Esophagus squamous epithelium (tissue), 5 donors: ENCODE data around the gene GALNT13. TPM values are rescaled to one million over a fixed set of nuclear protein-coding genes. Genes with fewer than 3 reads are reported as not detected.

Experiments used
- DNase-seq: peaks from one replicate; lab custom pipeline; 2025; lab: John Stamatoyannopoulos, UW
- H3K27ac ChIP-seq, 4 donors: fragments of 200-600 bp; sonication (generic); one replicate each; pipeline ENCODE4 v1.5.1; 2016 to 2019; ENCODE audit warnings: mild to moderate bottlenecking in 1 of 4
- H3K27me3 ChIP-seq, 4 donors: fragments of 200-600 bp; sonication (generic); 1 replicate in 3 of 4; 2 replicates in 1 of 4; pipeline versions ENCODE4 v1.5.1 to v1.6.0; 2017 to 2021; ENCODE audit warnings: antibody characterized with exemption in 1 of 4
- H3K36me3 ChIP-seq, 3 donors: fragments of 200-600 bp; sonication (generic); one replicate each; pipeline ENCODE4 v1.5.1; 2016 to 2019
- H3K4me1 ChIP-seq, 3 donors: fragments of 200-600 bp; sonication (generic); one replicate each; pipeline ENCODE4 v1.5.1; 2017 to 2019
- H3K4me3 ChIP-seq, 4 donors: fragments of 200-600 bp; sonication (generic); 1 replicate in 3 of 4; 2 replicates in 1 of 4; pipeline ENCODE4 v1.5.1; 2016 to 2019; ENCODE audit warnings: mild to moderate bottlenecking in 2 of 4, moderate library complexity in 1 of 4
- H3K9me3 ChIP-seq, 3 donors: fragments of 200-600 bp; sonication (generic); one replicate each; pipeline ENCODE4 v1.5.1; 2016 to 2019
- POLR2A ChIP-seq, 4 donors: fragments of 450-650 bp; IDR thresholded peaks; one replicate each; pipeline ENCODE4 v1.6.1; 2017; ENCODE audit warnings: antibody characterized with exemption in 4 of 4, mild to moderate bottlenecking in 4 of 4, moderate library complexity in 3 of 4
- WGBS, 2 donors: methylation state at CpG; one replicate each; pipeline ENCODE4 v1.1.5; 2018; 5-methylcytosine and 5-hydroxymethylcytosine counted together
- intact Hi-C: fragments of 100-400 bp; cut with DNase I; formaldehyde crosslinking; loops from one replicate; pipeline ENCODE4 v1.15.0; 2022
- total RNA-seq, 4 donors: library from RNA; depleted of rRNA; stranded (reverse); fragments of >200 nt; gene quantifications; one replicate each; pipeline ENCODE4 v1.1.0, GENCODE V29; 2016
- TF ChIP-seq, protein P1 (sequence below), 6 experiments: fragments of 450-650 bp in 4 of 6; fragments of 200-600 bp in 2 of 6; sonication (generic) in 2 of 6; IDR thresholded peaks; one replicate each; pipeline ENCODE4 v1.5.1; 2016 to 2019; ENCODE audit warnings: antibody characterized with exemption in 6 of 6, mild to moderate bottlenecking in 4 of 6, moderate library complexity in 4 of 6
- donor health status: DM: yes; HTN: yes; CAD: no.

Gene GALNT13
- total RNA-seq, 4 donors from 2014 or later = 0.04 to 0.38 (median 0.17) TPM

DNA sequence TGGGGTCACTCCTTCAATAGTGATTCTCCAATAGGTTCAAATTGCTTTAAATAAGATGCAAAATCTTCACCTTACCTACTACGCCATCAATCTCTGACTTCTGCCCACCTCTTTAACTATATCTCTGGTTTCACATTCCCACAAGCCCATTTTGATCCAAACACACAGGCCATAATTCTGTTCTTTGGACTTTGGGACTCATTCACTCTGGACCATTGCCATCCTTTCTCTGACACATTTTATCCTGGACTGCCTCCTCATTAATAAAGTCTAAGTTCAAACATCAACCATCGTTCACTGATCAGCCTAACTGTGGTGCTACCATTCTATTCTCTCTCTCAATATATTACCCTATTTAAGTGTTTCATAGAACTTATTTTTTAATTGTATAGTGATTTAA is 332.2 kb downstream of the GALNT13 start:
- Histone ChIP-seq H3K4me1 (no peaks in the 10 kb centered on the region), H3K9me3 (no peaks in the 10 kb centered on the region), H3K27me3 (no peaks in the 10 kb centered on the region), H3K4me3 (no peak overlapping the region), H3K36me3 (no peaks in the 10 kb centered on the region), H3K27ac (no peak overlapping the region)
- intact Hi-C loops = no loop called here
- DNase-seq = no peak
- TF ChIP-seq, protein P1, sequence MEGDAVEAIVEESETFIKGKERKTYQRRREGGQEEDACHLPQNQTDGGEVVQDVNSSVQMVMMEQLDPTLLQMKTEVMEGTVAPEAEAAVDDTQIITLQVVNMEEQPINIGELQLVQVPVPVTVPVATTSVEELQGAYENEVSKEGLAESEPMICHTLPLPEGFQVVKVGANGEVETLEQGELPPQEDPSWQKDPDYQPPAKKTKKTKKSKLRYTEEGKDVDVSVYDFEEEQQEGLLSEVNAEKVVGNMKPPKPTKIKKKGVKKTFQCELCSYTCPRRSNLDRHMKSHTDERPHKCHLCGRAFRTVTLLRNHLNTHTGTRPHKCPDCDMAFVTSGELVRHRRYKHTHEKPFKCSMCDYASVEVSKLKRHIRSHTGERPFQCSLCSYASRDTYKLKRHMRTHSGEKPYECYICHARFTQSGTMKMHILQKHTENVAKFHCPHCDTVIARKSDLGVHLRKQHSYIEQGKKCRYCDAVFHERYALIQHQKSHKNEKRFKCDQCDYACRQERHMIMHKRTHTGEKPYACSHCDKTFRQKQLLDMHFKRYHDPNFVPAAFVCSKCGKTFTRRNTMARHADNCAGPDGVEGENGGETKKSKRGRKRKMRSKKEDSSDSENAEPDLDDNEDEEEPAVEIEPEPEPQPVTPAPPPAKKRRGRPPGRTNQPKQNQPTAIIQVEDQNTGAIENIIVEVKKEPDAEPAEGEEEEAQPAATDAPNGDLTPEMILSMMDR (IDR thresholded peaks at IDR 0.05) = no peak
- TF ChIP-seq POLR2A (IDR thresholded peaks at IDR 0.05) = no peak
- 78 to 79% methylated on average over 2 of the region's 2 CpGs for WGBS, 2 donors

DNA sequence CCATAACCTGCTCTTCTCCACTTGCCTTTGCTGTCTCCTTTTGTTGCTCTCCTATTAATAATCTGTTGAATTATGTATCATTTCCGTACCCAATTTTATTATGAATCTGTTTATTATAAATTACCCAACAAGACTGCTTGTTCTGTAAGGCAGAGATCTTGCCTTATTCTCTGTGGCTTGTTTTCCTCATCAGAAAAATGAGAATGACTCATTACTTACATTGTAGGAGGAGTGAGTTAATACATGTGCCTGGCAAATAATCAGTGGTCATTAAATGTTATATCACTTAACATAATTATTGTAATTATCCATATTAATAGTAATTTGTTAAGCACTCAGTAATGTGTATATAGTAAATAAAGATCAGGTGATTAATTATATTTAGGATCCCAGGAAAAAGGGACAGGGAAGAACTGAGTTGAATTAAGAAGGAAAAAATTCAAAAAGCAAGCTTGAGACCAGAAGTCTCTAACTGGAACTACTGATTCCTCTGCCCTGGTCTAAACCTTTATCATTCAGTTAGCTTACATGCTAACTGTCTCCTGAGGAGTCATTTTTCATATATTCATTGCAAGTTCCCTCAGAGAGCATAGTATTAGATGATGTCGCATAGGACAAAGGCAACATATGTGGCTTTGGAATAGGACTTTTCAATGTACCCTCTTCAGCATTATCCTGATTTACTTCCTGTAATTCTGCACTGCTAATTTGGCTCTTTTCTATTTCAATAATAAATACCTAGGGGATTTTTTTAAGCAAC is 335.7 kb downstream of the GALNT13 start:
- Histone ChIP-seq H3K9me3 (no peaks in the 10 kb centered on the region), H3K27ac (no peak overlapping the region), H3K4me3 (no peak overlapping the region), H3K36me3 (no peaks in the 10 kb centered on the region), H3K27me3 (no peaks in the 10 kb centered on the region), H3K4me1 (no peaks in the 10 kb centered on the region)
- 66 to 78% methylated on average over 2 of the region's 2 CpGs for WGBS, 2 donors
- intact Hi-C loops = no loop called here
- no peak for DNase-seq
- no peak for TF ChIP-seq POLR2A (IDR thresholded peaks at IDR 0.05)
- TF ChIP-seq, protein P1 (IDR thresholded peaks at IDR 0.05) = no peak

DNA sequence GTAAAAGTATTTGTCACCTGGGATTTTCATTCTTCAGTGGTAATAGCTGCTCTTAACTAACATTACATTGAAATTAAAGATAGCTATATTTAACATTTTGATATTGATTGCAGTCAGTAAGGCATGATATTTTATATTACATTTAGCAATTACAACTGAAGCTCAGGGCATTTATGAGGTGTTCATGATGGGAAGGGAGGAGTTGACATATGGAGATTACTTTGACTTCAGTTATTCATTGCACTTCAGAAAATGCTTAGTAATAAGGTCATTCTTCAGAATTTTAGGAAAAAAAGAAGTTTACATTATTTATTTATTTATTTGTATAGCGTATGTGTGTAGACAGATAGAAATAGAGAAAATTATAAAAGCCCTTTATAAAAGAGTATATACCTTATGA is 352.0 kb downstream of the GALNT13 start:
- TF ChIP-seq, protein P1 (IDR thresholded peaks at IDR 0.05) = no peak
- no peak for TF ChIP-seq POLR2A (IDR thresholded peaks at IDR 0.05)
- intact Hi-C loops = no loop called here
- H3K9me3 ChIP-seq = no peaks in the 10 kb centered on the region
- no peak overlapping the region for H3K4me3 ChIP-seq
- no peak for DNase-seq
- H3K36me3 ChIP-seq = no peaks in the 10 kb centered on the region
- 87 to 88% methylated on average over 1 of the region's 1 CpG for WGBS, 2 donors
- no peak overlapping the region for H3K27ac ChIP-seq
- H3K4me1 ChIP-seq = no peaks in the 10 kb centered on the region
- H3K27me3 ChIP-seq = no peaks in the 10 kb centered on the region

DNA sequence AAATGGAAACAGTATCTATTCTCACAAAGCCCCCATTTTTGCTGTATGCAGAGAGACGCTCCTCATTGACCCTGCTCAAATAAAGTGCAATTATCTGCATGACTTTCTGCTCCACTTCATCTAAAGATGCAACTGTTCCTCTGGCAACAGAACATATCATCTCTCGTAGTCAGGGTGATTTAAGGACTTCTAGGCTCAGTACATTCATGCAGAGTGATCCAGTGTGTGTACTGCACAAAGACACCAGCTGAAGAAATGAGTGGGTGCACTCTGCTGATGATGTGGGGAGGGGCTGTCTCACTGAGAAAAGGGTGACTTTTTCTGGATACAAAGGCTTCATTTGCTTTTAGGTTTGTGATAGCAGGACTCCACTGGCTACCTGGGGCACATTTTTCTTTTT is 355.2 kb downstream of the GALNT13 start:
- intact Hi-C loops = no loop called here
- no peaks in the 10 kb centered on the region for H3K36me3 ChIP-seq
- no peaks in the 10 kb centered on the region for H3K4me1 ChIP-seq
- no peaks in the 10 kb centered on the region for H3K27me3 ChIP-seq
- no peak overlapping the region for H3K27ac ChIP-seq
- TF ChIP-seq, protein P1 (IDR thresholded peaks at IDR 0.05) = no peak
- TF ChIP-seq POLR2A (IDR thresholded peaks at IDR 0.05) = no peak
- H3K4me3 ChIP-seq = no peak overlapping the region
- no peak for DNase-seq
- H3K9me3 ChIP-seq = no peaks in the 10 kb centered on the region
- 48 to 55% methylated on average over 2 of the region's 2 CpGs for WGBS, 2 donors

DNA sequence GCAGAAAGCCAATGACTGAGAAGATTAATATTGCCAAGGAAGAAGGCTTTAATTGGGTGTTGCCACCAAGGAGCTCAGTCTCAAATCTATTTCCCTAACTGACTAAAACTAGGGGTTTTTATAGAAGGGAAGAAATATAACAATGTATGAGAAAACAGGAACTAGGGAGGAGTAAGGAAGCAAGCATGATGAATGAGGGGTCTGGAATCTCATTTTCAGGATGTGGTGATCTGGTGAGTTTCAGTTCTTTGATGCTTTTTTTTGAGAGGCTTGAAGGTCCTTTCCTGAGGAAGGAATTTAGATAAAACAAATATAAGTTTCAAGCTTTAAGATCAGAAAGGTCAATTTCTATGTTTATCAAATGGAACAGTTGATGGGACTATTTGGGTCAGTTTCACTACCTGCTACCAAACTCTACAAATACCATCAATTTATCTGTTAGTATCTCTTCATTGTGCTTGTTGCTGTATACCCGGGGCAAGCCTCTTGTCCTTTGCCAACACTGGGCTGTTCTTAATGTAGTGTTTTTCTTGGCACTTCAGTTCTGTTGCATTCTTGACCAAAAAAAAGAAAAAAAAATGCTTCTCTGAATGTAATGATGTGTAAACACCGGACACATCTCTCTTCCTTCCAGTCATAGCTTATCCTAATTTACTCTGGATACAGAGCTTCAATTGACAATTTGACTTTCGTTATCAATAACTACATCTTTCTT is 357.0 kb downstream of the GALNT13 start:
- DNase-seq = no peak
- no peak overlapping the region for H3K4me3 ChIP-seq
- WGBS, 2 donors = 60 to 73% methylated on average over 3 of the region's 3 CpGs
- H3K36me3 ChIP-seq = no peaks in the 10 kb centered on the region
- H3K27me3 ChIP-seq = no peaks in the 10 kb centered on the region
- H3K4me1 ChIP-seq = no peaks in the 10 kb centered on the region
- TF ChIP-seq POLR2A (IDR thresholded peaks at IDR 0.05) = no peak
- TF ChIP-seq, protein P1 (IDR thresholded peaks at IDR 0.05) = no peak
- H3K9me3 ChIP-seq = no peaks in the 10 kb centered on the region
- intact Hi-C loops = no loop called here
- no peak overlapping the region for H3K27ac ChIP-seq
